ENCODE data around the gene TIGD1.
"Not testable (repeated sequence)": the region's sequence is repeated elsewhere in the genome, so short reads cannot be mapped to it uniquely, and the experiment has no call there.

TIGD1 gene

DNA sequence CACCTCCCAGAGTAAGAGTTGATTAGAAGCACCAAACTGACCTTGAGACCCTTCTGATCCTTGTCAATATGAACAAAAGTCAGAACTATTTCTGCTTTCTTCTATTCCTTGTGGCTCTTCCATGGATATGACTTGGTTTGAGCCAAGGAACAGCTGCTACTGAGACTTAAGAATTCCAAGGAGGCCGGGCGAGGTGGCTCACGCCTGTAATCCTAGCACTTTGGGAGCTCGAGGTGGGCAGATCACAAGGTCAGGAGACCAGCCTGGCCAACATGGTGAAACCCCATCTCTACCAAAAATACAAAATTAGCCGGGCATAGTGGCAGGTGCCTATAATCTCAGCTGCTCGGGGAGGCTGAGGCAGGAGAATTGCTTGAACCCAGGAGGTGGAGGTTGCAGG lies 20.1 kb upstream of the TIGD1 start:
- not testable (repeated sequence) for DNase-seq (ENCODE audit: low spot score)

- DNase-seq (ENCODE audit: low spot score): no peak
Observed at GRCh38 chr2:232569541-232569940, 19.2 kb upstream of the TIGD1 start.

DNA sequence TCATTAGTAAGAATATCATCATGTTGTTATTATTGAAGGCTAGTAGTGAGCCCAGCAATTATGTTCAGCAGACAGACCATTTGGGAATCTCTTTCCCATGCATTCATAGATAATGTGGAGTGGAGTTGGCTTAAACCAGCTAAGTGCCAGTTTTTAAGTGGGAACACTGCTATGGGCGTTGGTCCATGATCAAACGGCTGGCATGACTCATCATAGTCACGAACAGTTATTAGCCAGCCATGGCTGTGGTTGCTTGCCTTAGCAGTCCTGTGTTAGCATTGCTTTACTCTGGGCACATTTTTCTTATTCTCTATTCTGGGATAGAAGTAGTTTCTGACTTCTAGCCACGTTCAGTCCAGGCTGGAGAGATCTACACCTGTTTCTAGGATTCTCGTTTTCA lies 17.8 kb upstream of the TIGD1 start:
- DNase-seq (ENCODE audit: low spot score): no peak

DNA sequence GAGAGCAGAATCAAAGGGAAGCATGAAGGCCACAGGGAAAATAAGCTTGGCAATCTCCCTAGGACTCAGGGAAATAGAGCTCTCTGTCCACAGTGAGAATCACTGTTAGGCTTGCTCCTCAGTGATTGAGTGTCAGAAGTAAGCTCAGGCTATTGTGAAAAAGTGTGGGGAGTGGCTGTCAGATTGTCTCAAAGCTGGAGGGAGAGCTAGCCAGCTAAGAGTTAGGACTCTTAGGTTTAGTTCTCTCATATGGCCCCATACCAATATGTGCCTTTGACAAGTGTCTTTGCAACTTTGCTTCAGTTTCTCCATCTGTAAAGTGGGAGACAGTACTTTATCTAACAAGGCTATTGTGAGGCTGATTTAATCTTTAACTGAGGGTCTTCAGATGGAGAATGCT lies 17.4 kb upstream of the TIGD1 start:
- DNase-seq (ENCODE audit: low spot score): no peak

- no peak for DNase-seq (ENCODE audit: low spot score)
Observed at GRCh38 chr2:232563580-232563979, 13.2 kb upstream of the TIGD1 start.

DNA sequence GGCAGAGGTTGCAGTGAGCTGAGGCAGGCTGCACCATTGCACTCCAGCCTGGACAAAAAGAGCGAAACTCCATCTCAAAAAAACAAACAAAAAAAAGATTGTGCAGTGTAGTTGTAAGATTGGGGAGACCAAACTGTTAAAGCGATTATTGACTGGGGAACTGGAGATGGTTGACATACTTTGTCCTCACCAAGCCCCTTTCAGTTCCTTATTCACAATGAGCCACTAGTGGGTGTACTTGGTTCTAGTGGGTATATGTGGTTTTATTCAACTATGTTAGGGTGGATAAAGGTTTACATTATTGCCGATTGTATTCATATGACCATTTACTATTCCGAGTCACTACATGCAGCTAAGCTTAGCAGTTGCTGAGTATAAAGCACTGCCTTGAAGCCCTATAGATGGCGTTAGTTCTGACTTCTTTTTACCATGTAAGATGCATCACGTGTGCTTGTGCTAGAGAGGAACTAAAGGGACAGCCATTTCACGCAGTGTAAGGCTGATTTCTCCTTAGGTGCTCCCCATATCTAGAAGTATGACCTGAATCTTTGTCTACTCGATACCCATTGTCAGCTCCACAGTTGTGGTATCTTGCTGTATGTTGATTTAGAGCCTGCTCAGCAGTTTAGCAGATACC lies 12.3 kb upstream of the TIGD1 start:
- DNase-seq (ENCODE audit: low spot score): no peak

GRCh38 chr2:232556426-232556825 lies 6.1 kb upstream of the TIGD1 start:
- no peak for DNase-seq (ENCODE audit: low spot score)

GRCh38 chr2:232551776-232552175 lies 1.4 kb upstream of the TIGD1 start:
- DNase-seq (ENCODE audit: low spot score): no peak

GRCh38 chr2:232551250-232551638 lies 887 bp upstream of the TIGD1 start:
- no peak for DNase-seq (ENCODE audit: low spot score)

DNA sequence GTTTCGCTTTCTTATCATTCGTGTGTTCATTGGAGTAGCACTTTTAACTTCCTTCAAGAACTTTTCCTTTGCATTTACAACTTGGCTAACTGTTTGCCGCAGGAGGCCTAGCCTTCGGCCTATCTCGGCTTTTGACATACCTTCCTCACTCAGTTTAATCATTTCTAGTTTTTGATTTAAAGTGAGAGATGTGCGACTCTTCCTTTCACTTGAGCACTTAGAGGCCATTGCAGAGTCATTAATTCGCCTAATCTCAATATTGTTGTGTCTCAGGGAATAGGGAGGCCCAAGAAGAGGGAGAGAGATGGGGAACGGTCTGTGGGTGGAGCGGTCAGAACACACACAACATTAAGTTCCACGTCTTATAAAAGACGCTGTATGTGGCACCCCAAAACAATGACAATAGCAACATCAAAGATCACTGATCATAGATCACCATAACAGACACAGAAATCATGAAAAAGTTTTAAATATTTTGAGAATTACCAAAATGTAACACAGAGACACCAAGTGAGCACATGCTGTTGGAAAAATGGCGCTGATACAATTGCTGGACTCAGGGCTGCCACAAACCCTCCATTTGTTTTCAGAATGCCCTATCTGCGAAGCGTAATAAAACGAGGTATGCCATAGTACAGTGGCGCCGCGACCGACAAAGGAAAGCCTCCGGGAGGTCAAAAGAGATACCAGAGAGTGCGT lies 553 bp downstream of the TIGD1 start:
- no peak for DNase-seq (ENCODE audit: low spot score)

GRCh38 chr2:232547991-232548390 lies 2.4 kb downstream of the TIGD1 start:
- DNase-seq (ENCODE audit: low spot score): no peak

DNA sequence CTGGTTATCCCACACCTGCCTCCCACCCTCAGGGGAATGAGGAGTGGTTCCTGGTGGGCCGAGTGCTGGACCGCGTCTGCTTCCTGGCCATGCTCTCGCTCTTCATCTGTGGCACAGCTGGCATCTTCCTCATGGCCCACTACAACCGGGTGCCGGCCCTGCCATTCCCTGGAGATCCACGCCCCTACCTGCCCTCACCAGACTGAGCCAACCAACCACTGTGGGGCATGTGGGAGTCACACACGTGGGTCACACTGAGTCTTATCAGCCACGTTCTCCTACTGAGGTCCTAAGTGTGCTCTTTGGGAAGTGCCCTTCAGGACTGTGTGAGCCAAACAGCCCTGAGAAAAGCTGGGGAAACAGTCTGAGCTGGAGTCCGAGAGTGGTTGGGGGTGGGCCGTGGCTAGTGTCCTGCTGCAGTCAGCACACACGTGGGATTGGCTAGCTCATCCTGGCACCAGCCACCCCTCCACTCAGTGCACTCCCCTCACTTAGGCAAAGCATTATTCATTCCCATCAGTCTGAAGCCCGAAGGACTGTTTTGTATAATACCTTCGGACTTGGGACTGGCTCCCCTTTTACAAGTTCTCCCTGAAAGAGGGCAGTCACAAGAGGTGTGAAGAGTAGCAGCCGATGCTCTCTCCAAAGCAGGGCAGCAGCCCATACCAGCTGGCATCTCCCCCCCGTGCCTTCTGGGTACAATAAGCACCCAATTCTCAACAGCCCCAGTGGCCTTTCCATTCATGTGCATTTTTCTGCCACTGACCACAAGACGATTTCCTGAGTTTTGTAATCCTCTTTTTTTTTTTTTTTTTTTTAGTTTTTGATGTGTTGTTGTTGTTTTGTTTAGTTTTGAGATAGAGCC lies 4.6 kb downstream of the TIGD1 start:
- no peak for DNase-seq (ENCODE audit: low spot score)

GRCh38 chr2:232544674-232545073 lies 5.7 kb downstream of the TIGD1 start:
- DNase-seq (ENCODE audit: low spot score): no peak

DNA sequence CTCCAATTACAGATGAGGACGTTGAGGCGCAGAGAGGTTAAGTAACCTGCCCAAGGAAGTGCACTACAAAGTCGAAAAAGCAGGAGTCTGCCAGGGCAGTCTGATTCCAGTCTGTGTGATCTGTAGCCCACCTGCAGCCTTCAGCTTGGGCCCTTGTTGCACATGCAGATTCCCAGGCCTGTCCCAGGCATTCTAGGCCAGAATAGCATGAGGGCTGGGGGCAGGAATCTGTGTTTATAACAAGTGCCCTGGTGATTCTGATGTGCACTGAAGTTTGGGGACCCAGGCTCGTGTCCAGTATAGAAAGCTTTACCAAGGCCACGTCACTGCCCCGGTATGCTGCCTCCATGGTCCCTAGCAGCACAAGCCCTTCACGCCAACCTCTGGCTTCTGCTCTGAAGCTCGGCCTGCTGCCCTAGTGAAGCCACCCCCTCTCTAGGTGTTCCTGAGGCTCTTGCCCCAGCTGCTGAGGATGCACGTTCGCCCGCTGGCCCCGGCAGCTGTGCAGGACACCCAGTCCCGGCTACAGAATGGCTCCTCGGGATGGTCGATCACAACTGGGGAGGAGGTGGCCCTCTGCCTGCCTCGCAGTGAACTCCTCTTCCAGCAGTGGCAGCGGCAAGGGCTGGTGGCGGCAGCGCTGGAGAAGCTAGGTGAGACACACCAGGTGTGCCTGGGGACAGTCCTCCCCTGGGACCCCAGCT lies 6.3 kb downstream of the TIGD1 start:
- no peak for DNase-seq (ENCODE audit: low spot score)

GRCh38 chr2:232543491-232543890 lies 6.9 kb downstream of the TIGD1 start:
- no peak for DNase-seq (ENCODE audit: low spot score)

- DNase-seq (ENCODE audit: low spot score): no peak
Observed at GRCh38 chr2:232542715-232543467, 7.5 kb downstream of the TIGD1 start.

GRCh38 chr2:232541961-232542714 lies 8.2 kb downstream of the TIGD1 start:
- DNase-seq (ENCODE audit: low spot score): no peak

DNA sequence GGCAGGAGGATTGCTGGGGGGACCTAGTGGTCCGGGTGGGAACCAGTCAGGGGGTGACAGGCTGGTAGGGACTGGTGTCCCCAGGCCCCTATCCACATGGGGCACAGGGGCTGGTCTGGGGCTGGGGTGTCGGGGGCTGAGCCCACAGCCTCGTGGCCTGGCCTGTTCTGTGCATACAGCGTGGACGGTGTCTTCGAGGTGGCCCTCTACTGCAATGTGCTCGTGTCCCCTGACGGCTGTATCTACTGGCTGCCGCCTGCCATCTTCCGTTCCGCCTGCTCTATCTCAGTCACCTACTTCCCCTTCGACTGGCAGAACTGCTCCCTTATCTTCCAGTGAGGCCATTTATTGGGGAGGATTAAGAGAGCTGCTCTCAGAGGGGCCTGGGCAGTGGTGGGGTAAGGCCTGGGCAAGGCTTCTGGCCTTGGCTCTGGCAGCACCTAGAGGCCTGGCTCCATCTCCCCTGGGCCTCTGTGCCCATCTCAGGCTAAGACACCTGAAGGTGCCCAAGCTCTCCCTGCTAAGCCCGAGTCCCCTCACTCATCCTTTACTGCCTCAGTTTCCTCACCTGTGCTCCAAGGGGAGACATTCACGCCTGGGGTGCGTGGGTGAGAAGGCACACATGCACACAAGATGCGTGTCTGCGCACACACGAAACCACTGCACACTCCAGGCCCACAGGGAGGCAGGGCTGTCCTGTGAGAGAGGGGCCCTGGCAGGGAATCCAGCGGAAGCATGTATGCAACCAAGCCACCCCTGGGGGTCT lies 9.0 kb downstream of the TIGD1 start:
- DNase-seq (ENCODE audit: low spot score): no peak

DNA sequence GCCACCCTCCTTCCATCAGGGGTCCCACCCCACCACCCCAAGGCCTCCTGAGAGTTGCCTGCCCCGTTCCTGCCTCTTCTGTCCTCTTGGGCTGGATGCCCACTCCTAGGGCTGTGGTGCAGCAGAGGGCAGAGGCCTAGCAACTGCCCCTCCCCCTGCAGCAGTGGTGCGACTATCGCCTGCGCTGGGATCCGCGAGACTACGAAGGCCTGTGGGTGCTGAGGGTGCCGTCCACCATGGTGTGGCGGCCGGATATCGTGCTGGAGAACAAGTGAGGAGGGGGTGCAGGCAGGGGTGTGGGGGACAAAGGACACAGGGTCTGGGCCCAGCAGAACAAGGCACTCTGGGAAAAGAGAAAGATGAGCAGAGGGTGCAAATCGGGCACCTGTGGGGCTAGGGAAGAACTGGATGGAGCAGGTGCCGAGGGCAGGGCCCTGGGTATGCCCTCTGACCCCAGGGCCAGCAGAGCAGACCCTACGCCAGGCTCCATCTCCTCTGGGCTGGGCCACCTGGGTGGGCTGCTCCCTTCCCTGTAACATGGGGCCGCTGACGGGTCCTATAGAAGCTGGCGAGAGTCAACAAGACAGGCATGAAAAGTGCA lies 9.8 kb downstream of the TIGD1 start:
- DNase-seq (ENCODE audit: low spot score): no peak

Measured in germinal center (tissue), 1 donor.